GM12878 (cell line): ENCODE measurements around the gene LY6G6D. TPM values are rescaled to one million over a fixed set of nuclear protein-coding genes. Genes with fewer than 3 reads are reported as not detected.

Experiments
- ATAC-seq: fragments of 200-7000 bp; cut with Tn5 transposase; 3 replicates; pipeline ENCODE4 v1.9.1; 2020; ENCODE audit warnings: mild to moderate bottlenecking, moderate library complexity
- BruUV-seq: library from RNA; stranded (reverse); fragments of 400-500 nt; replicated peaks from 2 replicates; lab custom pipeline; 2021; lab: Mats Ljungman, UMichigan
- CTCF ChIA-PET: fragments of 300-600 bp; sonication (Branson Sonifier 250); formaldehyde crosslinking; extraction: SDS; loops from one replicate; lab custom pipeline; 2021; ENCODE audit warnings: inconsistent platforms; lab: Yijun Ruan, JAX
- POLR2A ChIA-PET: fragments of 350-600 bp; formaldehyde crosslinking; extraction: SDS; loops from one replicate; lab custom pipeline; 2021; ENCODE audit warnings: inconsistent platforms; lab: Charles Lee
- RAD21 ChIA-PET: fragments of 300-600 bp; sonication (Branson Sonifier 250); formaldehyde crosslinking; loops from one replicate; lab custom pipeline; 2023; ENCODE audit warnings: antibody characterized with exemption; ENCODE audit not compliant: unreplicated experiment; lab: Charles Lee
- SMC1A ChIA-PET: fragments of 300-600 bp; sonication (Branson Sonifier 250); formaldehyde crosslinking; loops from one replicate; lab custom pipeline; 2023; ENCODE audit not compliant: unreplicated experiment, uncharacterized antibody; lab: Charles Lee
- DNase-seq: peaks from one replicate; pipeline ENCODE4 v3.0.0-alpha.2; 2011; ENCODE audit warnings: low read depth, low spot score
- FAIRE-seq: peaks from 3 replicates; lab custom pipeline; 2011; peaks lifted over from hg19 to GRCh38; lab: Jason Lieb, UNC
- H2AFZ ChIP-seq: 2 replicates; pipeline ENCODE4 v1.6.0; 2011; ENCODE audit warnings: low read depth, low read length, control low read depth; ENCODE audit not compliant: control insufficient read depth
- H3K27ac ChIP-seq: 2 replicates; pipeline ENCODE4 v1.5.1; 2011; ENCODE audit warnings: control low read depth; ENCODE audit not compliant: control insufficient read depth, insufficient read depth
- H3K27me3 ChIP-seq, 2 experiments: replicated peaks in 1 of 2; 2 replicates each; pipeline versions ENCODE4 v1.6.0 to v1.6.1; 2011; ENCODE audit warnings: low read length in 1 of 2; ENCODE audit not compliant: control insufficient read depth in 2 of 2, insufficient read depth in 2 of 2
- H3K36me3 ChIP-seq, 2 experiments: 2 replicates each; pipeline ENCODE4 v1.5.1; 2011; ENCODE audit warnings: low read length in 1 of 2; ENCODE audit not compliant: control insufficient read depth in 2 of 2, insufficient read depth in 2 of 2
- H3K4me1 ChIP-seq: 2 replicates; pipeline ENCODE4 v1.6.1; 2011; ENCODE audit warnings: mild to moderate bottlenecking, low read length, moderate library complexity, mixed read lengths; ENCODE audit not compliant: control insufficient read depth, insufficient read depth
- H3K4me2 ChIP-seq: 2 replicates; pipeline ENCODE4 v1.6.0; 2011; ENCODE audit warnings: control low read depth; ENCODE audit not compliant: control insufficient read depth, insufficient read depth
- H3K4me3 ChIP-seq: fragments of 200-600 bp; sonication (generic); 2 replicates; pipeline ENCODE4 v1.5.1; 2016
- H3K79me2 ChIP-seq: 2 replicates; pipeline ENCODE4 v1.6.0; 2011; ENCODE audit warnings: low read length; ENCODE audit not compliant: control insufficient read depth, insufficient read depth
- H3K9ac ChIP-seq: 2 replicates; pipeline ENCODE4 v1.8.0; 2011; ENCODE audit warnings: low read length, control low read depth, mixed read lengths; ENCODE audit not compliant: control insufficient read depth, insufficient read depth
- H3K9me3 ChIP-seq: replicated peaks from 3 replicates; pipeline ENCODE4 v1.5.1; 2011; ENCODE audit warnings: mild to moderate bottlenecking, low read length; ENCODE audit not compliant: control insufficient read depth, insufficient read depth
- H4K20me1 ChIP-seq: 2 replicates; pipeline ENCODE4 v1.6.0; 2011; ENCODE audit not compliant: control insufficient read depth, insufficient read depth
- CBX3 ChIP-seq: fragments of 200-600 bp; sonication (generic); IDR thresholded peaks from 2 replicates; pipeline ENCODE4 v1.6.1; 2016; ENCODE audit warnings: low read depth, borderline replicate concordance
- CBX5 ChIP-seq: sonication (generic); IDR thresholded peaks from 2 replicates; pipeline ENCODE4 v1.6.1; 2016; ENCODE audit warnings: low read depth, moderate library complexity, mild to moderate bottlenecking, inconsistent platforms
- FOS ChIP-seq: IDR thresholded peaks from 3 replicates; pipeline ENCODE4 v1.6.1; 2011; ENCODE audit warnings: borderline replicate concordance; ENCODE audit not compliant: insufficient read length; ENCODE audit errors: extremely low read depth
- FOXM1 ChIP-seq: IDR thresholded peaks from 2 replicates; pipeline ENCODE4 v1.6.1; 2012; ENCODE audit warnings: low read depth, mild to moderate bottlenecking, inconsistent platforms, low read length, moderate library complexity
- NR2C2 ChIP-seq: IDR thresholded peaks from 2 replicates; pipeline ENCODE4 v1.6.1; 2011; ENCODE audit warnings: borderline replicate concordance, low read depth; ENCODE audit not compliant: control insufficient read depth, insufficient read length
- PML ChIP-seq: IDR thresholded peaks from 2 replicates; pipeline ENCODE4 v1.6.1; 2012; ENCODE audit warnings: low read length, inconsistent platforms
- POLR2AphosphoS5 ChIP-seq: IDR thresholded peaks from 2 replicates; pipeline ENCODE4 v1.6.1; 2011; ENCODE audit warnings: mild to moderate bottlenecking, low read length, inconsistent platforms
- SKIL ChIP-seq: fragments of 450-650 bp; IDR thresholded peaks from 2 replicates; pipeline ENCODE4 v1.6.1; 2017; ENCODE audit warnings: mild to moderate bottlenecking, low read depth, inconsistent platforms; ENCODE audit not compliant: poor library complexity, severe bottlenecking
- TCF12 ChIP-seq: IDR thresholded peaks from 2 replicates; pipeline ENCODE4 v1.6.1; 2011; ENCODE audit warnings: low read depth, mild to moderate bottlenecking, low read length
- TCF3 ChIP-seq: IDR thresholded peaks from 2 replicates; pipeline ENCODE4 v1.6.1; 2012; ENCODE audit warnings: low read depth, mild to moderate bottlenecking, low read length, borderline replicate concordance; ENCODE audit not compliant: insufficient read depth
- ZBTB4 ChIP-seq: fragments of 450-650 bp; formaldehyde crosslinking; IDR thresholded peaks from 2 replicates; pipeline ENCODE4 v1.4.0; 2022; ENCODE audit warnings: mild to moderate bottlenecking, moderate library complexity
- WGBS: methylation state at CpG from one replicate; pipeline ENCODE4 v1.1.6; 2016; ENCODE audit warnings: low lambda C conversion rate; ENCODE audit not compliant: insufficient replicate concordance, insufficient coverage; ENCODE audit errors: missing lambda C conversion rate; 5-methylcytosine and 5-hydroxymethylcytosine counted together
- in situ Hi-C: fragments of 300-500 bp; cut with MboI; formaldehyde crosslinking; loops from 9 replicates; pipeline ENCODE4 v1.14.3; 2018; ENCODE audit warnings: mixed read lengths
- intact Hi-C: fragments of 100-400 bp; cut with micrococcal nuclease; formaldehyde crosslinking; loops from one replicate; pipeline ENCODE4 v1.14.2; 2022; ENCODE audit not compliant: unreplicated experiment
- polyA plus RNA-seq, 11 experiments: library from polyadenylated mRNA; depleted of rRNA in 4 of 11; unstranded in 6 of 11; stranded (reverse) in 5 of 11; fragments of >200 nt; fragmentation: Nextera tagmentation in 4 of 11; fragmentation: Illumina TruSeq in 1 of 11; extraction: Ambion mirVana in 4 of 11; extraction: Trizol in 1 of 11; gene quantifications; 1 replicate in 1 of 11; 2 replicates in 10 of 11; pipeline versions ENCODE4 v1.2.1 to v1.2.3, GENCODE V29; 2011 to 2016; ENCODE audit warnings: inconsistent platforms in 2 of 11, missing spikeins in 2 of 11, low read depth in 1 of 11
- total RNA-seq, 4 experiments: library from RNA; depleted of rRNA in 3 of 4; stranded (reverse); fragments of >200 nt in 3 of 4; fragmentation: Illumina TruSeq in 1 of 4; extraction: Trizol in 1 of 4; gene quantifications; 2 replicates each; pipeline versions ENCODE4 v1.2.1 to v1.2.3, GENCODE V29; 2013 to 2021
- TF ChIP-seq, protein P1 (sequence below): fragments of 450-650 bp; conservative IDR thresholded peaks from 2 replicates; pipeline ENCODE4 v1.6.1; 2017; ENCODE audit warnings: mild to moderate bottlenecking, moderate library complexity
- TF ChIP-seq, protein P2 (sequence below): IDR thresholded peaks from 2 replicates; pipeline ENCODE4 v1.6.1; 2011; ENCODE audit warnings: low read depth, low read length, improper control_type of control experiment, borderline replicate concordance

LY6G6D gene
- total and polyA plus RNA-seq, 10 of the 15 experiments (the other 5 are each of a cell fraction or from before 2014, with no cell fraction given), result not detected

DNA sequence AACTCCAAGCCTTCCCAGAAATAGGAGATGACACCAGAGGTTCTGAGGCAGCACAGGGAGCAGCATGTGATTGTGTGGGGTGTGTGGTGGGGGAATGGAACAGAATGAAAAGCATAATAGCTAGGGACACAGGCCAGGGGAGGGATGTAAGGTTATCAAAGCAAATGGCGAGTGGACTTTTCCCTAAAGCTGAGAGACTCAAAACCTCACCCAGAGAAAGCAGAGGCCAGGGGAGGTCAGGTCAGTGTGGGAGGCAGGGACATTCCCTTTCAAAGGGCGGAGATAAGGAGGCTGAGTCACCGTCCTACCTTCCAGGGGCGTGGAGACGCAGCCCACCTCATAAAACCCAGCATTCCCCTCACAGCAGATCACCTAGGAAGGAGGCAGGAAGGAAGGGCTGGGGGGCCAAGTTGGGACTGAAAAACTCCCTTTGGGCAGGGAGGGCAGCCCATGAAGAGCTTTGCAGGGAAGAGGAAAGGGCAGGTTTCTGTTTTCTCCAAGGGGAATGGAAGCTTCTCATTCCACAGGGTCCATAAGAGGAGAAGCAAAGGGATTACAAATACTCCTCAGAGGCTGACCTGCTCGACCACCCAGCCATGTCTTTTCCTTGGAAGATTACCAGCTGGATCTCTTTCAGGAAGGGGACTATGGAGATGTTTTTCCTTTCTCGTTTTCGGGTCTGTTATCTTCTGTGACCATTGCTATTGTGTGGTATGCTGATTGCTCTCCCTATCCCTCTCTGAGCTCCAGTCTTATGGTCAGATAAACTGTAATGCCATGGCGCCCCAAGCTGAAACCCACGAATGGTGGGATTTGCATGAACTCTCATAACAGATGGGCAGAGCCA lies 24.7 kb upstream of the LY6G6D start (continued):
- TF ChIP-seq CBX5 (no peak), TCF12 (no peak), SKIL (no peak)
- TF ChIP-seq, all 136 proteins: peak for 0

GRCh38 chr6:31691078-31691463 lies 24.1 kb upstream of the LY6G6D start:
- Histone ChIP-seq H4K20me1 (no peaks in the 10 kb centered on the region), H3K4me2 (no peak overlapping the region), H3K9ac (no peak overlapping the region), H2AFZ (no peak overlapping the region), H3K4me3 (no peak overlapping the region), H3K27ac (no peak overlapping the region), H3K4me1 (no peaks in the 10 kb centered on the region), H3K9me3 (no peaks in the 10 kb centered on the region), H3K36me3 (peaks cover 15 to 41% of the 10 kb centered on the region in 2 experiments), H3K27me3 (no peaks in the 10 kb centered on the region), H3K79me2 (no peaks in the 10 kb centered on the region)
- DNase-seq (no peak), ATAC-seq (no peak), FAIRE-seq (no peak)
- BruUV-seq, result no TSS peak
- POLR2A ChIA-PET, result interaction anchor here (0.8 kb wide), 1 partner anchor 140 kb away, joined by 7 read pairs; no protein-coding TSS in a partner anchor
- SMC1A ChIA-PET, result interaction anchor here (0.7 to 0.8 kb wide), 2 partner anchors 139 to 173 kb away, joined by 3 to 4 read pairs; no protein-coding TSS in a partner anchor
- RAD21 ChIA-PET, result no interaction called here
- intact Hi-C loops (no loop called here), in situ Hi-C loops (no loop called here)
- CTCF ChIA-PET, result interaction anchor here (2.2 to 2.3 kb wide), 2 partner anchors 69 to 140 kb away, joined by 5 to 7 read pairs; no protein-coding TSS in a partner anchor
- 97% methylated on average over 6 of the region's 6 CpGs for WGBS
- TF ChIP-seq CBX3, result no peak
- no peak for TF ChIP-seq NR2C2
- no peak for TF ChIP-seq PML
- no peak for TF ChIP-seq TCF3
- TF ChIP-seq, protein P1, sequence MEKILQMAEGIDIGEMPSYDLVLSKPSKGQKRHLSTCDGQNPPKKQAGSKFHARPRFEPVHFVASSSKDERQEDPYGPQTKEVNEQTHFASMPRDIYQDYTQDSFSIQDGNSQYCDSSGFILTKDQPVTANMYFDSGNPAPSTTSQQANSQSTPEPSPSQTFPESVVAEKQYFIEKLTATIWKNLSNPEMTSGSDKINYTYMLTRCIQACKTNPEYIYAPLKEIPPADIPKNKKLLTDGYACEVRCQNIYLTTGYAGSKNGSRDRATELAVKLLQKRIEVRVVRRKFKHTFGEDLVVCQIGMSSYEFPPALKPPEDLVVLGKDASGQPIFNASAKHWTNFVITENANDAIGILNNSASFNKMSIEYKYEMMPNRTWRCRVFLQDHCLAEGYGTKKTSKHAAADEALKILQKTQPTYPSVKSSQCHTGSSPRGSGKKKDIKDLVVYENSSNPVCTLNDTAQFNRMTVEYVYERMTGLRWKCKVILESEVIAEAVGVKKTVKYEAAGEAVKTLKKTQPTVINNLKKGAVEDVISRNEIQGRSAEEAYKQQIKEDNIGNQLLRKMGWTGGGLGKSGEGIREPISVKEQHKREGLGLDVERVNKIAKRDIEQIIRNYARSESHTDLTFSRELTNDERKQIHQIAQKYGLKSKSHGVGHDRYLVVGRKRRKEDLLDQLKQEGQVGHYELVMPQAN, result no peak
- TF ChIP-seq ZBTB4, result no peak
- no peak for TF ChIP-seq FOXM1
- TF ChIP-seq FOS, result no peak
- TF ChIP-seq, protein P2, sequence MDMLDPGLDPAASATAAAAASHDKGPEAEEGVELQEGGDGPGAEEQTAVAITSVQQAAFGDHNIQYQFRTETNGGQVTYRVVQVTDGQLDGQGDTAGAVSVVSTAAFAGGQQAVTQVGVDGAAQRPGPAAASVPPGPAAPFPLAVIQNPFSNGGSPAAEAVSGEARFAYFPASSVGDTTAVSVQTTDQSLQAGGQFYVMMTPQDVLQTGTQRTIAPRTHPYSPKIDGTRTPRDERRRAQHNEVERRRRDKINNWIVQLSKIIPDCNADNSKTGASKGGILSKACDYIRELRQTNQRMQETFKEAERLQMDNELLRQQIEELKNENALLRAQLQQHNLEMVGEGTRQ, result no peak
- TF ChIP-seq POLR2AphosphoS5, result no peak
